Hair follicle dermal papilla cell (primary cell): ENCODE data around the gene ZNF410. TPM values are rescaled to one million over a fixed set of nuclear protein-coding genes. Genes with fewer than 3 reads are reported as not detected.

Experiments used
- small RNA-seq: library from RNA; depleted of rRNA; stranded (forward); fragments of <200 nt; gene quantifications from one replicate; pipeline ENCODE3, GENCODE V24; 2012
- total RNA-seq: library from RNA; depleted of rRNA; stranded (reverse); fragments of >200 nt; gene quantifications from 2 replicates; pipeline ENCODE4 v1.2.3, GENCODE V29; 2012

Gene ZNF410
- total RNA-seq, result 75.7 and 90.2 TPM in 2 replicates

DNA sequence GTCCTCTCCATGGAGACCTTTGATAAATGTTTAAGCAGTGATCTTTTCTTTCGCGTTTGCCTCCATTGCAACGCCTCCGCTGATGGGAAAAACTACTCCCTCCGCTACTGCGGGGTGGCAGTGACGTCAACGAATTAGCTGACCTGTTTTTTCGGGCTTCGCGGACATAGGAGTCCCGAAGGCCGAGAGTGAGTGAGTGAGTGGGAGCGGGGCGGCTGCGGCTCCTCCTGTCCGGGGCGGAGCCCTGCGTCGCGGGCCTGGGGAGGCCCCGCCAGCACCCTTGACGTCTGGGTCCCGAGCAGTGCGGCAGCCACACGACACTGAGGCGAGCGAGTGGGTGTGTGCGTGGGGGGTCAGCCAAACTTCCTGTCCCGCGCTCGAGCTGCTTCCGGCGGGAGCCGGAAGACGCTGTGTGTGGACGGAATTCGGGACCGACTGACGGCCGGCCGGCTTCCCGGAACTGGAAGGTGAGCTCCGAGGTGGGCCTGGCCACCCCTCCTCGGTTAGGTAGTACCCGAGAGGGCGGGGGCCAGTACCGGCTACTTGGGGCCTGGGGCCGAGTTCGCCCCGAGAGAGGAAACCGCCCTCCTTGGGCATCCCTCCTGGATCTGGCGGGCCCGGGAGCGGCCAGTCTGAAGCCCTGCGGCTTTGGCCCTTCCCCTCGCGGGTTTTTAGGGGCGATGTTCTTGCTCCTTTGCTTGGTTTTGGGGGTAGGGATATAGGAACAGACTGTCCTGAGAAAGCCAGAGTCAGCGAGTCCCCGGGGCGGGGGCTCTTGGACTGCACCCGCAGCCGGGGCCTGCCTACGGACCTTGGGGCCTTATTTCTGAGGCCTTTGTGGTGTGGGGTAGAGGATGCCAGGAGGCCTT lies at the start of gene ZNF410:
TSS of gene ZNF410 (plus strand) at position 411 of the 869 bp plus-strand sequence. CDS start 5,317 bp downstream, outside the sequence.

GRCh38 chr14:73851567-73852382 lies 34.9 kb upstream of the ZNF410 start, which contains the start of gene PTGR2:
TSS of gene PTGR2 (plus strand) at chr14:73851831. CDS start at chr14:73858863, 7,032 bp downstream.

GRCh38 chr14:73949752-73950734 lies 63.4 kb downstream of the ZNF410 start, which contains the start of the genes COQ6 and FAM161B:
TSS of gene COQ6 (plus strand) at chr14:73950302. CDS start at chr14:73950333, 31 bp downstream.
TSS of gene FAM161B (minus strand) at chr14:73950094. CDS start at chr14:73950026, 68 bp downstream.

Small RNAs within 50 kb of the gene (small RNA-seq; reads per million reads assigned to genes)
- not detected for gene AC005520.4
- not detected for gene RF00019

Other genes starting within 250 kb of the ZNF410 start
- 6.7 and 10.6 TPM in 2 replicates for gene DNAL1, start 241.9 kb upstream of the ZNF410 start, total RNA-seq
- gene PNMA1, start 172.5 kb upstream of the ZNF410 start, total RNA-seq, result 32.3 and 33.8 TPM in 2 replicates
- 4.4 and 6.0 TPM in 2 replicates for gene PTGR2, start 35.0 kb upstream of the ZNF410 start, total RNA-seq
- 6.0 and 6.3 TPM in 2 replicates for gene FAM161B, start 63.2 kb downstream of the ZNF410 start, total RNA-seq
- gene COQ6, start 63.4 kb downstream of the ZNF410 start, total RNA-seq, result 13.0 and 14.7 TPM in 2 replicates
- 9.4 and 11.0 TPM in 2 replicates for gene ENTPD5, start 132.4 kb downstream of the ZNF410 start, total RNA-seq
- 9.4 and 14.0 TPM in 2 replicates for gene BBOF1, start 132.5 kb downstream of the ZNF410 start, total RNA-seq
- 29.5 and 31.3 TPM in 2 replicates for gene ALDH6A1, start 197.6 kb downstream of the ZNF410 start, total RNA-seq
- gene LIN52, start 198.1 kb downstream of the ZNF410 start, total RNA-seq, result 4.7 and 9.4 TPM in 2 replicates